ENCODE measurements around the gene SIGLEC8.

DNA sequence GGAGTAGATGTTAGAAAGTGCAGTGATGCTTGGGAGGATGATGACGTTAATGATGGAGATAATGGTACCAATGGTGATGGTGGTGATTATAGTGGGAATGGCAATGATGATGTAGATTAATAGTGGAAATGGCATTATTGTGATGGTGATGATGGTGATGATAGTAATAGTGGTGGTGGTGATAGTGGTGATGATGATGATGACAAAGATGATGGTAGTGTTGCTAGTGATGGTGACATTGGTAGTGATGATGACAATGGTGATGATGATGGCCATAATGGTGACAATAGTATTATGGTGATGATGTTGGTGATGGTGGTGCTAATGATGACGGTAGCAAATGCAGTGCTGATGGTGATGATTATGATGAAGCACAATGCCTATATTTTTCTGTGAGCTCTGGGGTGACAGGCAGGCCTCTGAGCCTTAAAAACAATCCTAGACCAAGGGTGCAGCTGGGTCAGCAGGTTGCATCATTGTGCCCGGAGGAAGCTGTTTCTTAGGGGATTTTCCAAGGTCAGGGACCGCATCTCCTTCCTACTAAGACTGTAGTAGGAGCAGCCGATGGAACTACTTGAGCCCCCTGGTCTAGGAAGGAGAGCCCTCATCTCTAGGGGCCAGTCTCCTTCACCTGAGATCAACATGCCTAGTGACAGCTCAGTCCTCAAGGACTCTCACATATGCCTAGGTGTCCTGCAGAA is 27.9 kb upstream of the SIGLEC8 start:
- TF ChIP-seq, protein P1, sequence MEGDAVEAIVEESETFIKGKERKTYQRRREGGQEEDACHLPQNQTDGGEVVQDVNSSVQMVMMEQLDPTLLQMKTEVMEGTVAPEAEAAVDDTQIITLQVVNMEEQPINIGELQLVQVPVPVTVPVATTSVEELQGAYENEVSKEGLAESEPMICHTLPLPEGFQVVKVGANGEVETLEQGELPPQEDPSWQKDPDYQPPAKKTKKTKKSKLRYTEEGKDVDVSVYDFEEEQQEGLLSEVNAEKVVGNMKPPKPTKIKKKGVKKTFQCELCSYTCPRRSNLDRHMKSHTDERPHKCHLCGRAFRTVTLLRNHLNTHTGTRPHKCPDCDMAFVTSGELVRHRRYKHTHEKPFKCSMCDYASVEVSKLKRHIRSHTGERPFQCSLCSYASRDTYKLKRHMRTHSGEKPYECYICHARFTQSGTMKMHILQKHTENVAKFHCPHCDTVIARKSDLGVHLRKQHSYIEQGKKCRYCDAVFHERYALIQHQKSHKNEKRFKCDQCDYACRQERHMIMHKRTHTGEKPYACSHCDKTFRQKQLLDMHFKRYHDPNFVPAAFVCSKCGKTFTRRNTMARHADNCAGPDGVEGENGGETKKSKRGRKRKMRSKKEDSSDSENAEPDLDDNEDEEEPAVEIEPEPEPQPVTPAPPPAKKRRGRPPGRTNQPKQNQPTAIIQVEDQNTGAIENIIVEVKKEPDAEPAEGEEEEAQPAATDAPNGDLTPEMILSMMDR (IDR thresholded peaks at IDR 0.05 in 2 of 3, conservative IDR thresholded peaks at IDR 0.05 in 1 of 3; ENCODE audit: borderline replicate concordance in 1 of 3, insufficient read depth in 1 of 3, low read depth in 2 of 3, low read length in 2 of 3) = no peak
- no peak for TF ChIP-seq FOSL1 (IDR thresholded peaks at IDR 0.05; ENCODE audit: low read depth)
- TF ChIP-seq POLR2AphosphoS5 (IDR thresholded peaks at IDR 0.05; ENCODE audit: low read depth, low read length) = no peak
- TF ChIP-seq, protein P2, sequence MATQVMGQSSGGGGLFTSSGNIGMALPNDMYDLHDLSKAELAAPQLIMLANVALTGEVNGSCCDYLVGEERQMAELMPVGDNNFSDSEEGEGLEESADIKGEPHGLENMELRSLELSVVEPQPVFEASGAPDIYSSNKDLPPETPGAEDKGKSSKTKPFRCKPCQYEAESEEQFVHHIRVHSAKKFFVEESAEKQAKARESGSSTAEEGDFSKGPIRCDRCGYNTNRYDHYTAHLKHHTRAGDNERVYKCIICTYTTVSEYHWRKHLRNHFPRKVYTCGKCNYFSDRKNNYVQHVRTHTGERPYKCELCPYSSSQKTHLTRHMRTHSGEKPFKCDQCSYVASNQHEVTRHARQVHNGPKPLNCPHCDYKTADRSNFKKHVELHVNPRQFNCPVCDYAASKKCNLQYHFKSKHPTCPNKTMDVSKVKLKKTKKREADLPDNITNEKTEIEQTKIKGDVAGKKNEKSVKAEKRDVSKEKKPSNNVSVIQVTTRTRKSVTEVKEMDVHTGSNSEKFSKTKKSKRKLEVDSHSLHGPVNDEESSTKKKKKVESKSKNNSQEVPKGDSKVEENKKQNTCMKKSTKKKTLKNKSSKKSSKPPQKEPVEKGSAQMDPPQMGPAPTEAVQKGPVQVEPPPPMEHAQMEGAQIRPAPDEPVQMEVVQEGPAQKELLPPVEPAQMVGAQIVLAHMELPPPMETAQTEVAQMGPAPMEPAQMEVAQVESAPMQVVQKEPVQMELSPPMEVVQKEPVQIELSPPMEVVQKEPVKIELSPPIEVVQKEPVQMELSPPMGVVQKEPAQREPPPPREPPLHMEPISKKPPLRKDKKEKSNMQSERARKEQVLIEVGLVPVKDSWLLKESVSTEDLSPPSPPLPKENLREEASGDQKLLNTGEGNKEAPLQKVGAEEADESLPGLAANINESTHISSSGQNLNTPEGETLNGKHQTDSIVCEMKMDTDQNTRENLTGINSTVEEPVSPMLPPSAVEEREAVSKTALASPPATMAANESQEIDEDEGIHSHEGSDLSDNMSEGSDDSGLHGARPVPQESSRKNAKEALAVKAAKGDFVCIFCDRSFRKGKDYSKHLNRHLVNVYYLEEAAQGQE (IDR thresholded peaks at IDR 0.05; ENCODE audit: low read depth) = no peak
